Adrenal gland (tissue), 12 donors: ENCODE results near the gene ZNF674. TPM values are rescaled to one million over a fixed set of nuclear protein-coding genes. Genes with fewer than 3 reads are reported as not detected.

Source experiments
- DNase-seq, 7 donors: peaks; one replicate each; pipeline ENCODE4 v3.0.0-alpha.2; 2019 to 2020
- H3K27ac ChIP-seq, 5 donors: fragments of 200-600 bp; sonication (generic) in 4 of 5; 1 replicate in 3 of 5; 2 replicates in 2 of 5; pipeline versions ENCODE4 v1.5.1 to v1.8.0; 2016 to 2020; ENCODE audit warnings: mild to moderate bottlenecking in 1 of 5
- H3K27me3 ChIP-seq: fragments of 200-600 bp; 2 replicates; pipeline ENCODE4 v1.8.0; 2021
- H3K36me3 ChIP-seq, 2 donors: fragments of 200-600 bp; replicated peaks in 1 of 2; 1 replicate in 1 of 2; 2 replicates in 1 of 2; pipeline versions ENCODE4 v1.5.1 to v1.8.0; 2018 to 2022
- H3K4me1 ChIP-seq, 2 donors: fragments of 200-600 bp; replicated peaks in 1 of 2; 1 replicate in 1 of 2; 2 replicates in 1 of 2; pipeline versions ENCODE4 v1.5.1 to v1.8.0; 2018 to 2021
- H3K4me3 ChIP-seq, 4 donors: fragments of 200-600 bp; sonication (generic) in 3 of 4; one replicate each; pipeline ENCODE4 v1.5.1; 2016 to 2018
- H3K9me3 ChIP-seq, 3 donors: fragments of 200-600 bp; sonication (generic) in 1 of 3; replicated peaks in 1 of 3; 1 replicate in 2 of 3; 2 replicates in 1 of 3; pipeline versions ENCODE4 v1.5.1 to v1.8.0; 2016 to 2021
- CTCF ChIP-seq, 6 experiments: fragments of 450-650 bp in 4 of 6; fragments of 200-600 bp in 2 of 6; sonication (generic) in 1 of 6; IDR thresholded peaks; 1 replicate in 5 of 6; 2 replicates in 1 of 6; pipeline versions ENCODE4 v1.5.1 to v1.8.0; 2016 to 2021; ENCODE audit warnings: antibody characterized with exemption in 6 of 6, mild to moderate bottlenecking in 2 of 6, moderate library complexity in 1 of 6
- POLR2A ChIP-seq, 2 donors: fragments of 450-650 bp; IDR thresholded peaks; one replicate each; pipeline ENCODE4 v1.6.1; 2017; ENCODE audit warnings: antibody characterized with exemption in 2 of 2, mild to moderate bottlenecking in 2 of 2, moderate library complexity in 1 of 2
- WGBS, 4 donors: extraction: QIAGEN DNeasy Blood & Tissue Kit in 2 of 4; methylation state at CpG; one replicate each; pipeline versions ENCODE4 v1.1.5 to v1.1.7; 2013 to 2017; 5-methylcytosine and 5-hydroxymethylcytosine counted together
- intact Hi-C, 2 donors: fragments of 100-400 bp; cut with DNase I; formaldehyde crosslinking; loops; one replicate each; pipeline versions ENCODE4 v1.14.1 to v1.15.0; 2022 to 2023
- polyA plus RNA-seq, 3 donors: library from polyadenylated mRNA; stranded (reverse); fragments of 200-250 nt in 2 of 3; fragments of 350-450 nt in 1 of 3; fragmentation: Illumina TruSeq in 1 of 3; extraction: RNeasy Lipid Tissue Mini Kit (QIAGEN cat#74804) in 1 of 3; gene quantifications; one replicate each; pipeline ENCODE4 v1.2.3, GENCODE V29; 2013 to 2014
- total RNA-seq, 9 donors: library from RNA; depleted of rRNA in 4 of 9; stranded (reverse); fragments of >200 nt in 4 of 9; fragments of 120-200 nt in 1 of 9; fragmentation: NEBNext Ultra II Directional in 1 of 9; extraction: Animal tissue kit (Norgen Biotek cat#: 25700) in 1 of 9; gene quantifications; one replicate each; pipeline versions ENCODE4 v1.1.0 to v1.2.4, GENCODE V29; 2013 to 2023
- donor health status: healthy with polysubstance abuse.
- donor health status: Bipolar disorder and iron deficiency.
- donor health status: DM: yes; HTN: yes; CAD: no.
- donor health status: DM: no; HTN: no; CAD: no.
- donor health status: DM: no; HTN: no; CAD: no.
- donor health status: DM: yes; HTN: yes; CAD: no.

Gene ZNF674
- total and polyA plus RNA-seq, 12 donors: 0.71 to 16.3 (median 4.5) TPM

- Histone ChIP-seq H3K27me3 (no peaks in the 10 kb centered on the region), H3K9me3 (no peaks in the 10 kb centered on the region), H3K4me1 (peaks cover 0 to 7% of the 10 kb centered on the region in 2 donors), H3K27ac (peak overlapping the region in 2 of 5 donors; percentile 49 to 64), H3K4me3 (no peak overlapping the region), H3K36me3 (no peaks in the 10 kb centered on the region)
- DNase-seq: no peak
- intact Hi-C loops: no loop called here
- no peak for TF ChIP-seq CTCF (IDR thresholded peaks at IDR 0.05)
- TF ChIP-seq POLR2A (IDR thresholded peaks at IDR 0.05): no peak
- 20 to 55% (median 45%) methylated on average over 5 of the region's 5 CpGs for WGBS, 4 donors
Measured at GRCh38 chrX:46587753-46588171, 42.5 kb upstream of the ZNF674 start.

GRCh38 chrX:46587158-46587557 lies 41.9 kb upstream of the ZNF674 start:
- H3K36me3 ChIP-seq: no peaks in the 10 kb centered on the region
- WGBS, 4 donors: 64 to 68% (median 64%) methylated on average over 4 to 5 of the region's 5 CpGs
- no peak overlapping the region for H3K4me3 ChIP-seq
- no peak for DNase-seq
- H3K9me3 ChIP-seq: no peaks in the 10 kb centered on the region
- no peaks in the 10 kb centered on the region for H3K27me3 ChIP-seq
- intact Hi-C loops: no loop called here
- H3K4me1 ChIP-seq: peaks cover 5 to 13% of the 10 kb centered on the region in 2 donors
- TF ChIP-seq CTCF (IDR thresholded peaks at IDR 0.05) (no peak), POLR2A (IDR thresholded peaks at IDR 0.05) (no peak)
- H3K27ac ChIP-seq: peak overlapping the region in 2 of 5 donors; percentile 49 to 64

GRCh38 chrX:46584736-46585135 lies 39.5 kb upstream of the ZNF674 start:
- no peak overlapping the region for H3K27ac ChIP-seq
- no peaks in the 10 kb centered on the region for H3K9me3 ChIP-seq
- TF ChIP-seq POLR2A (IDR thresholded peaks at IDR 0.05) (no peak), CTCF (IDR thresholded peaks at IDR 0.05) (no peak)
- no peak overlapping the region for H3K4me3 ChIP-seq
- intact Hi-C loops: no loop called here
- H3K27me3 ChIP-seq: no peaks in the 10 kb centered on the region
- H3K36me3 ChIP-seq: no peaks in the 10 kb centered on the region
- WGBS, 4 donors: 49 to 60% (median 57%) methylated on average over 2 of the region's 2 CpGs
- H3K4me1 ChIP-seq: peaks cover 7 to 17% of the 10 kb centered on the region in 2 donors
- no peak for DNase-seq

GRCh38 chrX:46582966-46583365 lies 37.7 kb upstream of the ZNF674 start:
- WGBS, 4 donors: 0 to 27% (median 14%) methylated on average over 1 of the region's 1 CpG
- intact Hi-C loops: no loop called here
- TF ChIP-seq POLR2A (IDR thresholded peaks at IDR 0.05) (no peak), CTCF (IDR thresholded peaks at IDR 0.05) (no peak)
- no peak for DNase-seq
- H3K4me1 ChIP-seq: peaks cover 7 to 17% of the 10 kb centered on the region in 2 donors
- H3K4me3 ChIP-seq: no peak overlapping the region
- H3K27me3 ChIP-seq: no peaks in the 10 kb centered on the region
- H3K9me3 ChIP-seq: no peaks in the 10 kb centered on the region
- peak overlapping the region in 4 of 5 donors; percentile 48 to 71 (median 64) for H3K27ac ChIP-seq
- no peaks in the 10 kb centered on the region for H3K36me3 ChIP-seq
